ENCODE measurements around the gene FTSJ3. TPM values are rescaled to one million over a fixed set of nuclear protein-coding genes. Genes with fewer than 3 reads are reported as not detected.

FTSJ3 gene
- total and polyA plus RNA-seq, 2 of the 13 experiments (the other 11 are each of a cell fraction or from before 2014, with no cell fraction given) = 26.0 to 64.2 TPM

- TF ChIP-seq ZNF766 (CRISPR knock-in tag; IDR thresholded peaks at IDR 0.05; ENCODE audit: borderline replicate concordance) (peak; percentile 95; the same call in 1 of the 2 replicates), ZNF430 (CRISPR knock-in tag; IDR thresholded peaks at IDR 0.05) (peak; percentile 79; the same call in 1 of the 2 replicates), ZBTB39 (CRISPR knock-in tag; IDR thresholded peaks at IDR 0.05) (no peak), DR1 (CRISPR knock-in tag; IDR thresholded peaks at IDR 0.05) (peak; percentile 87), ZNF143 (CRISPR knock-in tag; IDR thresholded peaks at IDR 0.05) (peak; percentile 70), SNRNP70 (IDR thresholded peaks at IDR 0.05; ENCODE audit: low read depth, low read length) (no peak), PHB2 (IDR thresholded peaks at IDR 0.05; ENCODE audit: partially characterized antibody) (no peak), ZNF784 (CRISPR knock-in tag; IDR thresholded peaks at IDR 0.05; ENCODE audit: borderline replicate concordance) (peak; percentile 55), TARDBP (CRISPR knock-in tag; IDR thresholded peaks at IDR 0.05) (peak; percentile 98), EHMT2 (IDR thresholded peaks at IDR 0.05; ENCODE audit: borderline replicate concordance, low read depth, low read length) (no peak), PAXIP1 (CRISPR knock-in tag; conservative IDR thresholded peaks at IDR 0.05) (peak; percentile 84), SOX6 (IDR thresholded peaks at IDR 0.05) (no peak), SOX6 (CRISPR knock-in tag; IDR thresholded peaks at IDR 0.05) (peak; percentile 83), RFXANK (CRISPR knock-in tag; IDR thresholded peaks at IDR 0.05) (peak; percentile 94; the same call in 1 of the 2 replicates), USF2 (IDR thresholded peaks at IDR 0.05; ENCODE audit: low read depth, low read length) (no peak), USF2 (CRISPR knock-in tag; IDR thresholded peaks at IDR 0.05; ENCODE audit: borderline replicate concordance) (peak; percentile 58; the same call in 1 of the 2 replicates), TFE3 (CRISPR knock-in tag; IDR thresholded peaks at IDR 0.05) (peak; percentile 14; the same call in 1 of the 2 replicates), BRCA1 (CRISPR knock-in tag; IDR thresholded peaks at IDR 0.05) (peak; percentile 97)
Observed at GRCh38 chr17:63842540-63843386, 15.3 kb upstream of the FTSJ3 start, which contains the start of gene SMARCD2 (continued).

Measured in HepG2 (cell line).